ENCODE measurements around the gene SLFN13.

DNA sequence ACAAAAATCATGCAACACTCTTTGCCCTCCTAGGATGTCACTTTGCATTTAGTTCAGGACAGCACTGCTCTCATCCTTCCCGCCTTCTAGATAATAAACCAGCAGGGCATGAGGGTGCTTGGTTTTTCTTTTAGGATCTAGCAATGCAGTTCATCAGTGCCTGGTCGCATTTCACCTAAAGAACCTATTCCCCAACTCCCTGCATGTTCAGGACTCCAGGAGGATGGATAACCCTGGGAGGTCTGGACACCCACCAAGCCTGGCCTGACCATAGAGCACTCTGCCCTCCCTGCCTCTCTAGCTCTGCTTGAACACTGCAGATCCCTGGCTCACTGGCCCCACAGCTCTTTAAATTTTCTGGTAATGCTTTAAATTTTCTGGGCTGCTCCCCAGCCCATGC lies 18.9 kb downstream of the SLFN13 start:
- no peak for TF ChIP-seq EZH2 (IDR thresholded peaks at IDR 0.05; ENCODE audit: low read length, missing control alignments)
- TF ChIP-seq, protein P1, sequence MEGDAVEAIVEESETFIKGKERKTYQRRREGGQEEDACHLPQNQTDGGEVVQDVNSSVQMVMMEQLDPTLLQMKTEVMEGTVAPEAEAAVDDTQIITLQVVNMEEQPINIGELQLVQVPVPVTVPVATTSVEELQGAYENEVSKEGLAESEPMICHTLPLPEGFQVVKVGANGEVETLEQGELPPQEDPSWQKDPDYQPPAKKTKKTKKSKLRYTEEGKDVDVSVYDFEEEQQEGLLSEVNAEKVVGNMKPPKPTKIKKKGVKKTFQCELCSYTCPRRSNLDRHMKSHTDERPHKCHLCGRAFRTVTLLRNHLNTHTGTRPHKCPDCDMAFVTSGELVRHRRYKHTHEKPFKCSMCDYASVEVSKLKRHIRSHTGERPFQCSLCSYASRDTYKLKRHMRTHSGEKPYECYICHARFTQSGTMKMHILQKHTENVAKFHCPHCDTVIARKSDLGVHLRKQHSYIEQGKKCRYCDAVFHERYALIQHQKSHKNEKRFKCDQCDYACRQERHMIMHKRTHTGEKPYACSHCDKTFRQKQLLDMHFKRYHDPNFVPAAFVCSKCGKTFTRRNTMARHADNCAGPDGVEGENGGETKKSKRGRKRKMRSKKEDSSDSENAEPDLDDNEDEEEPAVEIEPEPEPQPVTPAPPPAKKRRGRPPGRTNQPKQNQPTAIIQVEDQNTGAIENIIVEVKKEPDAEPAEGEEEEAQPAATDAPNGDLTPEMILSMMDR (conservative IDR thresholded peaks at IDR 0.05 in 1 of 2, IDR thresholded peaks at IDR 0.05 in 1 of 2; ENCODE audit: low read depth in 1 of 2, low read length in 2 of 2), result no peak

All from fibroblast of lung (primary cell).